Glomerular visceral epithelial cell (primary cell): ENCODE measurements around the gene BCL2L12.
A peak's percentile ranks its signal among the peaks of the same experiment; 100 is the strongest.
"Not testable (repeated sequence)": the region's sequence is repeated elsewhere in the genome, so short reads cannot be mapped to it uniquely, and the experiment has no call there.

Source experiments
- DNase-seq: peaks from one replicate; pipeline ENCODE4 v3.0.0-alpha.2; 2016; ENCODE audit errors: extremely low spot score

BCL2L12 gene

GRCh38 chr19:49665351-49666119 lies at the start of gene BCL2L12, which contains the start of gene IRF3:
Gene BCL2L12, plus strand, starts transcription at chr19:49665933. Its CDS starts 760 bp downstream, at chr19:49666693.
Gene IRF3, minus strand, starts transcription at chr19:49665857. Its CDS starts 1,019 bp downstream, at chr19:49664838.
- peak; percentile 98 for DNase-seq

- DNase-seq, result no peak
Observed at GRCh38 chr19:49616532-49616931, 49.2 kb upstream of the BCL2L12 start.

GRCh38 chr19:49616945-49617344 lies 48.8 kb upstream of the BCL2L12 start:
- no peak for DNase-seq

GRCh38 chr19:49617860-49618259 lies 47.9 kb upstream of the BCL2L12 start:
- DNase-seq, result not testable (repeated sequence)

- no peak for DNase-seq
Observed at GRCh38 chr19:49624967-49625910, 40.5 kb upstream of the BCL2L12 start.

- DNase-seq, result no peak
Observed at GRCh38 chr19:49626226-49626625, 39.5 kb upstream of the BCL2L12 start.

GRCh38 chr19:49629659-49630058 lies 36.1 kb upstream of the BCL2L12 start:
- no peak for DNase-seq

- no peak for DNase-seq
Observed at GRCh38 chr19:49631014-49631588, 34.6 kb upstream of the BCL2L12 start.

GRCh38 chr19:49631610-49632192 lies 34.0 kb upstream of the BCL2L12 start:
- DNase-seq, result no peak

GRCh38 chr19:49632576-49632975 lies 33.2 kb upstream of the BCL2L12 start:
- no peak for DNase-seq

GRCh38 chr19:49633273-49633672 lies 32.5 kb upstream of the BCL2L12 start:
- DNase-seq, result not testable (repeated sequence)

- DNase-seq, result peak; percentile 35
Observed at GRCh38 chr19:49635530-49636232, 30.1 kb upstream of the BCL2L12 start.

GRCh38 chr19:49636233-49636932 lies 29.4 kb upstream of the BCL2L12 start:
- no peak for DNase-seq

- DNase-seq, result peak; percentile 85
Observed at GRCh38 chr19:49637821-49638738, 27.7 kb upstream of the BCL2L12 start.

GRCh38 chr19:49639401-49640112 lies 26.2 kb upstream of the BCL2L12 start:
- DNase-seq, result peak; percentile 39

GRCh38 chr19:49640113-49640898 lies 25.4 kb upstream of the BCL2L12 start, which contains the start of gene RRAS:
Gene RRAS, minus strand, starts transcription at chr19:49640143. Its CDS starts 45 bp downstream, at chr19:49640098.
- peak; percentile 100 for DNase-seq

- DNase-seq, result peak; percentile 100
Observed at GRCh38 chr19:49641688-49642491, 23.8 kb upstream of the BCL2L12 start, which contains the start of gene SCAF1. Gene SCAF1, plus strand, starts transcription at chr19:49642209. Its CDS starts 2,818 bp downstream, at chr19:49645027.
